ENCODE data around the gene UTS2R.

DNA sequence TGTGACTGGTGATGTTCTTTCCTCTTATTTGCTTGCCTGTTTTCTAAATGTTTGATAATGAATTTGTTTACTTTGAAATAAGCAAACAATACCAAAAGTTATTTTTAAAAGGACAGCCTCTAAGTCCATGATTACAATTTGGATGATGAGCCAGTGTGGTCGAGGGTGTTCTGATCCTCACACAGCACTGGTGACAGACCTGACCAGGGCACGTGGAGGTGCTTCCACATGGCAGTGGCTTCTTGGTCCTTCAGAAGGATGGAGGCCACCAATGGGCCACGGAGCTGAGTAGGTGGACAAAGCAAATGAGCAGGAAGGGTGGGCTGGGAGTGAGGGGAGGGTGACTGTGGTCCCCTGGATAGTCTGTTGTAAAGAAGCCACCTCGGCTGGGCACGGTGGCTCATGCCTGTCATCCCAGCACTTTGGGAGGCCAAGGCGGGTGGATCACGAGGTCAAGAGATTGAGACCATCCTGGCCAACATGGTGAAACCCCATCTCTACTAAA, 16.7 kb upstream of the UTS2R start:
- TF ChIP-seq EZH2 (IDR thresholded peaks at IDR 0.05): no peak
- TF ChIP-seq POLR2AphosphoS5 (IDR thresholded peaks at IDR 0.05; ENCODE audit: borderline replicate concordance, low read depth, low read length): no peak
- no peak for TF ChIP-seq FOXP2 (optimal IDR thresholded peaks at IDR 0.05; ENCODE audit: control extremely low read depth, extremely low read length, insufficient read depth)

Measured in SK-N-MC (cell line).